H54 (cell line): Measurements from ENCODE around the gene PRSS56.
"Not testable (repeated sequence)": the region's sequence is repeated elsewhere in the genome, so short reads cannot be mapped to it uniquely, and the experiment has no call there.

ENCODE experiments used
- DNase-seq: peaks from one replicate; pipeline ENCODE4 v3.0.0; 2011; ENCODE audit warnings: low spot score, mixed read lengths; ENCODE audit not compliant: insufficient read length
- FAIRE-seq: peaks from 3 replicates; lab custom pipeline; 2011; peaks lifted over from hg19 to GRCh38; lab: Jason Lieb, UNC
- POLR2A ChIP-seq: IDR thresholded peaks from 2 replicates; pipeline ENCODE4 v1.6.1; 2011; ENCODE audit warnings: low read depth, mild to moderate bottlenecking, low read length

The PRSS56 gene

DNA sequence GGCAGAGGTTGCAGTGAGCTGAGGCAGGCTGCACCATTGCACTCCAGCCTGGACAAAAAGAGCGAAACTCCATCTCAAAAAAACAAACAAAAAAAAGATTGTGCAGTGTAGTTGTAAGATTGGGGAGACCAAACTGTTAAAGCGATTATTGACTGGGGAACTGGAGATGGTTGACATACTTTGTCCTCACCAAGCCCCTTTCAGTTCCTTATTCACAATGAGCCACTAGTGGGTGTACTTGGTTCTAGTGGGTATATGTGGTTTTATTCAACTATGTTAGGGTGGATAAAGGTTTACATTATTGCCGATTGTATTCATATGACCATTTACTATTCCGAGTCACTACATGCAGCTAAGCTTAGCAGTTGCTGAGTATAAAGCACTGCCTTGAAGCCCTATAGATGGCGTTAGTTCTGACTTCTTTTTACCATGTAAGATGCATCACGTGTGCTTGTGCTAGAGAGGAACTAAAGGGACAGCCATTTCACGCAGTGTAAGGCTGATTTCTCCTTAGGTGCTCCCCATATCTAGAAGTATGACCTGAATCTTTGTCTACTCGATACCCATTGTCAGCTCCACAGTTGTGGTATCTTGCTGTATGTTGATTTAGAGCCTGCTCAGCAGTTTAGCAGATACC lies 42.4 kb downstream of the PRSS56 start:
- DNase-seq (no peak), FAIRE-seq (no peak)
- no peak for TF ChIP-seq POLR2A

- no peak for FAIRE-seq
These were observed 43.4 kb downstream of the PRSS56 start for GRCh38 chr2:232563580-232563979.

DNA sequence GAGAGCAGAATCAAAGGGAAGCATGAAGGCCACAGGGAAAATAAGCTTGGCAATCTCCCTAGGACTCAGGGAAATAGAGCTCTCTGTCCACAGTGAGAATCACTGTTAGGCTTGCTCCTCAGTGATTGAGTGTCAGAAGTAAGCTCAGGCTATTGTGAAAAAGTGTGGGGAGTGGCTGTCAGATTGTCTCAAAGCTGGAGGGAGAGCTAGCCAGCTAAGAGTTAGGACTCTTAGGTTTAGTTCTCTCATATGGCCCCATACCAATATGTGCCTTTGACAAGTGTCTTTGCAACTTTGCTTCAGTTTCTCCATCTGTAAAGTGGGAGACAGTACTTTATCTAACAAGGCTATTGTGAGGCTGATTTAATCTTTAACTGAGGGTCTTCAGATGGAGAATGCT lies 47.5 kb downstream of the PRSS56 start:
- no peak for FAIRE-seq
- DNase-seq = no peak
- no peak for TF ChIP-seq POLR2A

More at GRCh38 chr2:232563580-232563979, 43.4 kb downstream of the PRSS56 start:
- no peak for DNase-seq
- no peak for TF ChIP-seq POLR2A

DNA sequence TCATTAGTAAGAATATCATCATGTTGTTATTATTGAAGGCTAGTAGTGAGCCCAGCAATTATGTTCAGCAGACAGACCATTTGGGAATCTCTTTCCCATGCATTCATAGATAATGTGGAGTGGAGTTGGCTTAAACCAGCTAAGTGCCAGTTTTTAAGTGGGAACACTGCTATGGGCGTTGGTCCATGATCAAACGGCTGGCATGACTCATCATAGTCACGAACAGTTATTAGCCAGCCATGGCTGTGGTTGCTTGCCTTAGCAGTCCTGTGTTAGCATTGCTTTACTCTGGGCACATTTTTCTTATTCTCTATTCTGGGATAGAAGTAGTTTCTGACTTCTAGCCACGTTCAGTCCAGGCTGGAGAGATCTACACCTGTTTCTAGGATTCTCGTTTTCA lies 48.0 kb downstream of the PRSS56 start:
- no peak for TF ChIP-seq POLR2A
- peak; percentile 63 for DNase-seq
- peak; percentile 96 for FAIRE-seq

GRCh38 chr2:232569541-232569940 lies 49.4 kb downstream of the PRSS56 start:
- no peak for TF ChIP-seq POLR2A
- FAIRE-seq = no peak
- DNase-seq = no peak

- not testable (repeated sequence) for DNase-seq, FAIRE-seq
These were observed 50.3 kb downstream of the PRSS56 start for GRCh38 chr2:232570481-232570880.

GRCh38 chr2:232571026-232571474 lies 50.9 kb downstream of the PRSS56 start:
- FAIRE-seq = no peak
- DNase-seq = no peak
- no peak for TF ChIP-seq POLR2A

DNA sequence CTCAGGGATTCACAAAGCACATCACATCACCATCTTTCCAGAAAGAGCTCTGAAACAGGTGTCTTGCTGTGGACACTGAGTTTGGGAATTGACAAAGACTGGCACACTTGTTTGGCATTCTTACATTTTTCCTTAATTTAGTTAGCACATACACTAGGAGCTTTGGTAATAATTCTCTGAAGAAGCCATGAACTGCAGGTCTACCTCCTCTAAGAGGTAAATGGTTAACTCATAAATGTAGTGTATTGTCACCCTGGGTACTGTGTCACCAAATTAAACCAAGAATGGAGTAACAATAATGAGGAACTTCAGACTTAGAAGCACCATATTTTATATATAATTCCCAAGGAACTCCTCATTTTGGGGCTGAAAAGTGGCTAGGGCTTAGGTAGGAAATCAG lies 52.9 kb downstream of the PRSS56 start:
- DNase-seq (no peak), FAIRE-seq (no peak)
- TF ChIP-seq POLR2A = no peak

DNA sequence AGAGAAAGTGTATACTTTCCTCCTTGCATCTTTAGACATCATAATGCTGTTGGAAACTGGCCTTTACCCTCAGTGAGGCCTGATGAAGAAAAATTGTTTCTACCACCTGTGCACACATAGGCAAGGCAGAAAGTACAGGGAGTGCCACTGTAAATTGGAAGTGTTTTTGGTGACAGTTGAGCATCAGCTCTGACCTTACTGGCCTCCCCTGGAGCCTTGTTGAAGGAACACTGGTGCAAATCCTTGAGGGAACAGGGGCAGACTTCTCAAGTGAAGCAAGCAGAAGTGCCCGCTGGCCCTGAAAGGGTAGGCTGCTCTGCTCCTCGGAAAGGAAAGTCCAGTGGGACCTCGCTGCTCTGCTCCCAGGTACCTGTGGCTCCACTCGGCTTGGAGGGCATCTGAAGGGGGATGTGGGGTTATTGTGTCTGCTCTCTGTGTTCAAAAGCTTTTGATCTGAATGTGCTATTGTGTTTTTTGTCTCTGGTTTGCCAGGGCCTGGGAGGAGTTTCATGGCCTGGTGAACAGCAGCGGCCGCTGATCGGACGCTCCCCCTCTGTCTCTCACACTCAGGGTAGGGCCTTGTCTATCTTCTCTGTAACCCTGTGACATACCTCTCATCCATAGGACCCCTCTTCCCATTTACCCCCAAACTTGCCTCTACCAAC lies 53.7 kb downstream of the PRSS56 start:
- TF ChIP-seq POLR2A = no peak
- FAIRE-seq = no peak

DNA sequence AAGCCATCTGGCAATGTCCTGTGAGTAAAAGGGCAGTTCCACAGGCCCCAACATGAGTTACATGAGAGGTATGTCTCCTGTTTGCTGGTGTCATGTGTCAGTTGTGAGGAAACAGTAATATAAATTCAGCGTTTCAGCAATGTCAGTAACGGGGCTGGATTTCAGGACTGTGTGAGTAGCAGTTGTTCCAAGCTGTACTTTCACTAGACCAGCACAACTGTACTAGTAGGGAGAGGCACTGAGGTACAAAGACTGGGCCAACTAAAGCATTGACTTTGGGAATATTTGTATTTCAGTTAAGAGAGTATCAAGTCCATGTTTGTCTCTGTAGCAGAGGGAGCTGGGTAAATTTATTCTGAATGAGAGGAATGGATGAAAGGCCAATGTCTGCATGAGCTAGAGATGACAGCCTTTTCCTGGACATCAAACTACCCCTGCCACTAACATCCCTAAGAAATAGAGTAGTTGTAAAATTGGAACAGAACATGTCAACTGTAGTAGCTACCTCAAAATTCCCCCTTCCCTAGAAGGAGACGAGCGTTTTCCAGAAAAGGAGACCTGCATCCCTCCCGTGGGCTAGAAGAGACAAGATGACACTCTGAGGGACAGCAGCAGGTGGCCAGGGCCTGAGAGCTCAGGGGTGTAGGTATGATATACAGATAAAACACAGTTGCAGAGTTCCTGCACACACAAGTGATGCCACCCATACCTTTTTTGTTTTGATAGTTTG lies 54.7 kb downstream of the PRSS56 start:
- FAIRE-seq (no peak), DNase-seq (no peak)
- TF ChIP-seq POLR2A = no peak

More for the DNA sequence above, 53.7 kb downstream of the PRSS56 start:
- no peak for DNase-seq
